HL-60 (cell line): ENCODE measurements around the gene ALDH1L1.

Experiments used
- GABPA ChIP-seq: IDR thresholded peaks from 2 replicates; pipeline ENCODE4 v1.6.1; 2012; ENCODE audit warnings: low read depth
- POLR2AphosphoS5 ChIP-seq: IDR thresholded peaks from 2 replicates; pipeline ENCODE4 v1.6.1; 2012; ENCODE audit warnings: low read depth
- TF ChIP-seq, protein P1 (sequence below): IDR thresholded peaks from one replicate; pipeline ENCODE4 v1.5.1; 2011; ENCODE audit warnings: low read length, control low read depth, inconsistent platforms; ENCODE audit not compliant: insufficient read depth
- TF ChIP-seq, protein P2 (sequence below): IDR thresholded peaks from 2 replicates; pipeline ENCODE4 v1.6.1; 2012; ENCODE audit warnings: low read depth; ENCODE audit not compliant: insufficient replicate concordance

DNA sequence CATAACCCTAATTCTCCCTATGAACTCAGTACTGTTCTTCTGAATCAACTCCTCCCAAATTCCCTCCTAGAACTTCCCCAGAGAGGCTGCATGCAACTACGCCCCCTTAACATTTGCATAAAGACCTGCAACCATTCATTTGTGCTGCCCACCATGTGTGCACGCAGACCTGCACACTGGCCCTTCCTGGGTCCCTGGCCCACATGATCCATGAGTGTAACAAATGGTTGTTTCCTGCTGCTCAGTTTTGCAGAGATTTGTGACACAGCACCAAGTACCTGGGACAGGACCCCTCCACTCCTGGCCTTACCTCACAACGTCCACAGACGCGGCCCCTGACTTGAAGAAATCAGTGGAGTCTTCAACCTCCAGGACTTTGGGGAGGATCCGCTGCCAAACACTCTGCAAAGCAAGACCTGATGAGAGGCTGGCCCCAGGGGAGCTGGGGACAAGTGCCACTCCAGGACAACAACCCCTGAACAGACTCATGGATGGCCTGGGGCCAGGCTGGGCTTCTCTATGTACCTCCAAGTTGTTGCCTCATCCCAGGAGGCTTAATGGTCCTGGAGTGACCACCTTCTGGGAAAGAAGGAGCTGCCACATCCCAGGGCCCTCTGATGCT, 33.8 kb downstream of the ALDH1L1 start:
- TF ChIP-seq GABPA (no peak), POLR2AphosphoS5 (no peak)
- TF ChIP-seq, protein P1, sequence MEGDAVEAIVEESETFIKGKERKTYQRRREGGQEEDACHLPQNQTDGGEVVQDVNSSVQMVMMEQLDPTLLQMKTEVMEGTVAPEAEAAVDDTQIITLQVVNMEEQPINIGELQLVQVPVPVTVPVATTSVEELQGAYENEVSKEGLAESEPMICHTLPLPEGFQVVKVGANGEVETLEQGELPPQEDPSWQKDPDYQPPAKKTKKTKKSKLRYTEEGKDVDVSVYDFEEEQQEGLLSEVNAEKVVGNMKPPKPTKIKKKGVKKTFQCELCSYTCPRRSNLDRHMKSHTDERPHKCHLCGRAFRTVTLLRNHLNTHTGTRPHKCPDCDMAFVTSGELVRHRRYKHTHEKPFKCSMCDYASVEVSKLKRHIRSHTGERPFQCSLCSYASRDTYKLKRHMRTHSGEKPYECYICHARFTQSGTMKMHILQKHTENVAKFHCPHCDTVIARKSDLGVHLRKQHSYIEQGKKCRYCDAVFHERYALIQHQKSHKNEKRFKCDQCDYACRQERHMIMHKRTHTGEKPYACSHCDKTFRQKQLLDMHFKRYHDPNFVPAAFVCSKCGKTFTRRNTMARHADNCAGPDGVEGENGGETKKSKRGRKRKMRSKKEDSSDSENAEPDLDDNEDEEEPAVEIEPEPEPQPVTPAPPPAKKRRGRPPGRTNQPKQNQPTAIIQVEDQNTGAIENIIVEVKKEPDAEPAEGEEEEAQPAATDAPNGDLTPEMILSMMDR: no peak
- TF ChIP-seq, protein P2, sequence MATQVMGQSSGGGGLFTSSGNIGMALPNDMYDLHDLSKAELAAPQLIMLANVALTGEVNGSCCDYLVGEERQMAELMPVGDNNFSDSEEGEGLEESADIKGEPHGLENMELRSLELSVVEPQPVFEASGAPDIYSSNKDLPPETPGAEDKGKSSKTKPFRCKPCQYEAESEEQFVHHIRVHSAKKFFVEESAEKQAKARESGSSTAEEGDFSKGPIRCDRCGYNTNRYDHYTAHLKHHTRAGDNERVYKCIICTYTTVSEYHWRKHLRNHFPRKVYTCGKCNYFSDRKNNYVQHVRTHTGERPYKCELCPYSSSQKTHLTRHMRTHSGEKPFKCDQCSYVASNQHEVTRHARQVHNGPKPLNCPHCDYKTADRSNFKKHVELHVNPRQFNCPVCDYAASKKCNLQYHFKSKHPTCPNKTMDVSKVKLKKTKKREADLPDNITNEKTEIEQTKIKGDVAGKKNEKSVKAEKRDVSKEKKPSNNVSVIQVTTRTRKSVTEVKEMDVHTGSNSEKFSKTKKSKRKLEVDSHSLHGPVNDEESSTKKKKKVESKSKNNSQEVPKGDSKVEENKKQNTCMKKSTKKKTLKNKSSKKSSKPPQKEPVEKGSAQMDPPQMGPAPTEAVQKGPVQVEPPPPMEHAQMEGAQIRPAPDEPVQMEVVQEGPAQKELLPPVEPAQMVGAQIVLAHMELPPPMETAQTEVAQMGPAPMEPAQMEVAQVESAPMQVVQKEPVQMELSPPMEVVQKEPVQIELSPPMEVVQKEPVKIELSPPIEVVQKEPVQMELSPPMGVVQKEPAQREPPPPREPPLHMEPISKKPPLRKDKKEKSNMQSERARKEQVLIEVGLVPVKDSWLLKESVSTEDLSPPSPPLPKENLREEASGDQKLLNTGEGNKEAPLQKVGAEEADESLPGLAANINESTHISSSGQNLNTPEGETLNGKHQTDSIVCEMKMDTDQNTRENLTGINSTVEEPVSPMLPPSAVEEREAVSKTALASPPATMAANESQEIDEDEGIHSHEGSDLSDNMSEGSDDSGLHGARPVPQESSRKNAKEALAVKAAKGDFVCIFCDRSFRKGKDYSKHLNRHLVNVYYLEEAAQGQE: no peak
